ENCODE data around the gene CFAP299.

The CFAP299 gene

DNA sequence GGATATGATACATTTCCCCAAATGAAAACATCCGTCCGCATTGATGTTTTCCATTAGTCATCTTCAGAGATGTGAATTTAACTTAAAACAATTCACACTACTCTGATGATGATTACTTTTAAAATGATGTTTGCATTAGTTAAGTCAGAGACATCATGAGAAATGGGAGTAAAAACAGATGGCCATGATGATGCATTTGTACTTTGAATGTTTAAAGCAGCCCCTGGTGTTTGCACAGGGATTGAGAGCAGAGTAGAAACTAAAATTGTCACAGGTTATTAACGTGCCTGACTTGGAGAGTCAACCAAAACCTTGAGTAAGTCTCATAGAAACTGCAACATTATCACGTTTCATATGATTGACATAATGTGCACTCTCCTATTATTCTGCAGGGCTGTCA is 117.2 kb downstream of the CFAP299 start:
- no peak for DNase-seq

DNA sequence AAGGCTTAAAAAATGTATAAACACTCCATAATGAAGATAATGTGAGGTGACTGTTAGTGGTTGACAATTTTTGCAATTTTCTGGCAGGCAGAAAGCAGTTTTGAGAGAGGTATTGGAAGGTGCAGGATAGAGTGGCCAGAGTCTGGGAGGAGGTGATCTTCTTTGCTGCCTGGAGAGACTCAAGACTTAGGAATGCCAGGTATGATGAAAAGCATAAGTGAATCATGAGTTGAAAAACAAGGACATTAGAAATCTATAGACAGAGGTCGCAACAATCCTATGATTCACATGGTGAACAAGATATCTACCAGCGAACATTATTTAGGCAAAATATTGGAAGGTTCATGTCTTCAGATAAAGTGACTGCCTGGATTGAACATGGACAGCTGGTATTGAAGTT is 118.5 kb downstream of the CFAP299 start:
- DNase-seq, result no peak

DNA sequence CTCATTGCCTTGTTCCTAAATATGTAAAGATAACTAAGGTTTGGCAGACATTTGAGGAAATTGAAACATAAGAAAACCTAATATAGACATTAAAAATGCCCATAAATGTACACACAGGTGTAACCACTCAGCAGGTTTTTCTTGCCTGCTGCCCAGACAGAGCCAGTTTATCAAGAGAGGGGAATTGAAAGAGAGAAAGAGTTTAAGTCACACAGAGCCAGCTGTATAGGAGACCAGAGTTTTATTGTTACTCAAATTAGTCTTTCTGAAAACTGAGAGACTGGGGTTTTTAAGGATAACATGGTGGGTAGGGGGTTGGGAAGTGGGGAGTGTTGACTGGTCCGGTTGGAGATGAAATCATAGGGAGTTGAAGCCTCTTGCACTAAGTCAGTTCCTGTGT is 119.0 kb downstream of the CFAP299 start:
- no peak for DNase-seq

DNA sequence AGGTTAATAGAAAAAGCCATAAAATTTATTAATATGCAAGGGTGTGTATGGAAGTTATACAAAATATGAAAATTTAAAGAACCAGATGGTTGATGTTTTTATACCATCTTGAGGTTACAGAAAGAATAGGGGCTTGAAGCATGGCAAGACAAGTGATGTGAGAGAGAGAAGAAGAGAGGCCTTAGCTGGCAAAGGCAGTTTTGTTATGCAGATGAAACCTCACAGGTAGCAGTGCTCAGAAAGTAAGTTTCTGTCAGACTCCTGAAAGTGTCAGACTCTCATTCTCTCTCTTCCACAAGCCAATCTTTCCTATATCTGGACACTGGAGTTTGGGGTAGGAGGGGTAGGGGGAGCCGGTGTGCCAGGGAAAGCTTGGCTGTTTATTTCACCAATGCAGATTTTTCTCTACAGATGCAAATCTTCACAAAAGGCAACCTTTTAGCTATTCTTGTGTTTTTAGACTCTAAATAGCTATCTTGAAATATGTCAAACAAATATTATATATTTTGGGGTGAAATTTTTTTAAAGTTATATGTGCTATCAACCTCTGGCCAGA is 124.5 kb downstream of the CFAP299 start:
- no peak for DNase-seq

DNA sequence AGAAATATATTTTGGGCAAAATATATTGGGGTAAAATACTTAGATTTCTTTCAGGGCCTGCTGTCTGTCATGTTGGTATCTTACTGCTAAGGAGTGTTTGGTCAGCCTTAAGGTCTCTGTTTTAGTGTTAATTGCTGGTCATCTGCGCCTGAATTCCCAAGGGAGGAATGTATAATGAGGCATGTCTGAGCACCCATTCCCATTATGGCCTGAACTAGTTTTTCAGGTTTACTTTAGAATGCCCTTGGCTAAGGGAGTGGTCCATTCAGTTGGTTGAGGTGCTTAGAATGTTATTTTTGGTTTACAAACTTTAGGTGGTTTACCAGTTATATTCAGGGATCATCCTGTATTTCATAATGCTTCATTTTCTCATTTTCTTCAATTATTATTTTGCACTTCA is 125.9 kb downstream of the CFAP299 start:
- DNase-seq, result no peak

DNA sequence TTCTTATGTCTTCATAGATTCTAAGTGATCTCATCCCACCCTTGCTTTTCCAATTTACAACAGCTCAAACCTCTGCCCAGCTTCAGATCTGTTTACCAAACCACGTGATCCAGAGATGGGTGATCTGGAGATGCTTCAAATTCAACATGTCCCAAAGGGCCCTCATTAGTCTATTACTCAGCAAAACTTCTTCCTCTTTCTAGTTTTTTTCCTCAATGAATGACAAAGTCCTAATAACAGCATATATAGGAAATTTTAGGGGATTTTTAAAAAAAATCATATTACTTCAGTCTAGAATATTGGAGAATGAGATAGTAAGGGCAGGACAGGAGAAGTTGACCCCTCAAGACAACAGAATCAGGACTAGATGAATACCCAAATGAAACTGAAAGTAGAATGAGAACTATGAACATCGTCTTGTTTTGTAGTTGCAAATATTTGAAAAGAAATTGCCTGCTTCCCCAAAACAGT is 127.1 kb downstream of the CFAP299 start:
- no peak for DNase-seq

DNA sequence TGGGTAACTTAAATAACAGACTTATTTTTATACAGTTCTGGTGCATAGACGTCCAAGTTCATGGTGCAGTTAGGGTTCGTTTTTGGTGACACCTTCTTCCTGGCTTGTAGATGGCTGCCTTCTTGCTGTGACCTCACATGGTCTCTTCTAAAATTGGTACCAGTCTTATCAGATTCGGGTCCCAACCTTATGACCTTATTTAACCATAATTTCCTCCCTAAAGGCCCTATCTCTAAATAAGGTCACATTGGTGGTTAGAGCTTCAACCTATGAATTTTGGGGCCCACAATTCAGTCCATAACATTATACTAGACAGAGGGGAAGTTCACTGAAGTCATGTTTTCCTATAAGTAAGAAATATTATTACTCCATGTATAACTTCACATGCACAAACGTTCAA is 128.0 kb downstream of the CFAP299 start:
- DNase-seq, result no peak

DNA sequence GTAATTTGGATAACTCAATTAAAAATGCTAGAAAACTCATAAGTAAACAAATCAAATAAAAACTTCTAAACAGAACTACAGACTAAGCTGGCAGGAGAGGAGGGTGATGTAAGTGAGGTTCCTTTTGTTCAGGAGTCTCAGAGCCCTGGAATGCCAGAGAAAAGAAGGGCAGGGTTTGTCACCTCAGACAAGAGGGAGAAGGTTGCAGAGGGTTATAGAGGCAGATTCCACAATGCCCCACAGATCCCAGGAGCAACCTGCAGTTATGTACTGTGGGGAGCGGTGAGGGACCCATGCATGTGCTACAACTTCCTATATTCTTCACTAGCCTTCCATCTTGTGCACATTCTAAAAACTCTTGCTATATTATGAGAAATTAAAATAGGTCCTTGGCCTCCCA is 129.7 kb downstream of the CFAP299 start:
- no peak for DNase-seq

DNA sequence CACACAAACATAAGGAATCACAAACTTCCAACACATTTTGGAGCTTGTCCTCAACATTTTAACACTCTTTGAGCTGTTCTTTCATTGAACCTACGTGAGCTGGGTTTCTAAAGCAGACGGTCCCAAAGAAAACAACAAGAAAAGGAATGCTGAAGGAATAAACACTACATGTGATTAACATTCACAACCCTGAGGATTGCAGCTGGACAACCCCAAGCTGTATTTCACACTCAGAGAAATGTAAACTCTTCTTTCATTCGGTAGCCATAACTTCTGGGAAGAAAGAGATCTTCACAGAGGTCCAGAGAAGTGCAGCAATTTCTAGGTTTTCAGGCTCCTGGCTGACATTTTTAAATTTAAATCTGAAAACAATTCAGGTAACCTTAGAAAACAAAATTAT is 130.2 kb downstream of the CFAP299 start:
- no peak for DNase-seq

DNA sequence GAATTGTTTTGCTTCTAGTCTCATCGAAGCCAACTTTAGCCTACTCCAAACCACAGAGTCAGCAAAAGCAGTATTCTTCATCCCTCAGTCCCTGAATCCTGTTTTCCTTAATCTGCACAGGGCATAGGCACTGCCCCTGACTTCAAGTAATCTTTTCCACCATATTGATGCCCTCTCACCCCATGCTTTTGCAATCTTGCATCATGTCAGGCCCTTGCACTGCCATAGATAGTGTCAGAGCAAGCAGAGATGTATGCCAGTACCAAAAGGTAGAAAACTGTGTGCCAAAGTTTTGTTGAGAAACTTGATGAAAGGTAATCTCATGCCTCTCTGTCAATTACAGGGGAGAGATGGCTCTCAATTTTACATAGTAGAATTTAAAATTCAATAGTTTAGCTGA is 131.1 kb downstream of the CFAP299 start:
- no peak for DNase-seq

DNA sequence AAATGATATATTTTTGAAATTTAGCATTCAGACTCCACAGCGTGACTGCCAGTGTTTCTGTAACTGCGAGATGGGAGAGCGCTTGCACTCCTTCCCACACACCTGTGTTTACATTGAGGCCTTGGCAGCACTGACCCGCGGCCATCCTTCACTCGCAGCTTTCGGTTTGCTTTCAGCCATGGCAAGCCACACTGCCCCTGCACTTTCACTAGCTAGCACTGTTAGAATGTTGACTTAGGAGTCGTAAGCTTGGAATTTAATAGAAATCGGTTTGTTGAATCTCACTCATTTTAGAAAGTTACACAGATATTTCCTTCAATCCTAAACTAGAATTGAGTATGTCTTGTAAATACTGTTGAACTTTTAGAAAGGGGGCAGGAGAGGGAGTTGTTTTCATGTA is 136.2 kb downstream of the CFAP299 start:
- DNase-seq, result peak; percentile 44

DNA sequence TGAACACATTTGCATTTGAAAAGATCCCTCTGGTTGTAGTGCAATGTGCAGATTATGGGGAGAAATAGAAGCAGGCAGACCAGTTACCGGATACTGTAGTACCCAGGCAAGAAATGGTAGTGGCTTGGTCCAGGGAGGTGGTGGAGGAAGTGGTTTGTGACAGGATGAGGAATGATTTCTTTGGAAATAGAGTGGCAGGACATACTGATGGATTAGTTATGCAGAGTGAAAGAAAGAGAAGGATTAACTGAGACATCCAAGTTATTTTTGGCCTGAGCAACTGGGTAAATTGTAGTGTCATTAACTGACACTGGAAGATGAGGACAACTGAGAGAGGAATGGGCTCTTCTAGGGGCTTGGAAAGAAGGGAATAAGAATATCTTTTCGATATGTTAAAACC is 139.7 kb downstream of the CFAP299 start:
- no peak for DNase-seq

DNA sequence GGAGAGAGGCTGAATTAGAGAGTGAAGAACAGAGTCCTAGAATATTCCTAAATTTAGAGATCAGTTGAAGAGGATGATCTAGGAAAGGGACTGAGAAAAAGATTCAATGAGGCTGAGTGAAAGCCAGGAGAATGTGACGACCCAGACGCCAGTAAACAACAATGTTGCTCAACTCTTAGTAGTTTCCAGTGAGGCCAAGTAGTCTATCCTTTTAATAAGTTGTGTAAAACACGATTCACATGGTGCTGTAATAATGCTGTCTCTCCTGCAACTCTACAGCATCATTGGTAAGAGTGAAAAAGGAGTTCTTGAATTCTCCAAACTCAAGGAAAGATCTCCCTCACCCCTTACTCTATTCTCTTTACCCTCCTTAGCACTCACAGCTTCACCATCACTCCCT is 140.3 kb downstream of the CFAP299 start:
- DNase-seq, result no peak

DNA sequence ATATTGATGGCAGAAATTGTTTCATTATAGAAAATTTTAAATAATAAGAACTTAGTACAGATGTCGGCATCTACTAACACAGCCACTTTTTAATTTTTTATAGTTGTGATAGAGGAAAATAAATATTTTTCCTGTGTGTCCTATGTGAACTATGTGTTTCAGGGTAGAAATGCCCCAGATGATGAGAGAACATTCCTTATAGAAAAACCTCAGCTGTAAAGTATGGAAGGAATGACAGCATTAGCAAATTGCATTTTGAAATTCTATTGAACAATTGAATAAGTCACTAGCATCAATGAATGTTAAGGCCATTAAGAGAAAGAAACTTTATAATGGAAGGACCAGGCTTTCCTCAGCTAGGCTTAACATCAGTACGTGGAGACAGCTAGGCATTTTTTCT is 149.2 kb downstream of the CFAP299 start:
- no peak for DNase-seq

DNA sequence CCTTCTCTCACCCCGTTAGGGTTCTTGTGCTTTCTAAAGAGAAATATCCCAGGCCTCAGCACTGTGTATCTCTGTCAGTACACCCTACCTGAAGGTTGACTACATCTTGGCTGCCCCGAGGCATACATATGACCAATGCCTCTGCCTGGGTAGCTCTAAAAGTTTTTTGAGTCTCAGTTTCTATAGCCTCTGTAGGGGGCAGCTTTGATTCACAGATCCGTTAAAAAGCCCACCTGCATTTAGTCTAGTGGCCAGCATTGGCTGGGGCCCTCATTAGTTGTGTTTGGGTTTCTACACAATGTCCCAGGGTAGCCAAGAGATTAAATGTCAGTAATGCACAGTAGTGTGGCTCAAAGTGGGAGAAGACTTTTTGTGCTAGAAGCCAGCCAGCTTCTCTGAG is 151.1 kb downstream of the CFAP299 start:
- no peak for DNase-seq

DNA sequence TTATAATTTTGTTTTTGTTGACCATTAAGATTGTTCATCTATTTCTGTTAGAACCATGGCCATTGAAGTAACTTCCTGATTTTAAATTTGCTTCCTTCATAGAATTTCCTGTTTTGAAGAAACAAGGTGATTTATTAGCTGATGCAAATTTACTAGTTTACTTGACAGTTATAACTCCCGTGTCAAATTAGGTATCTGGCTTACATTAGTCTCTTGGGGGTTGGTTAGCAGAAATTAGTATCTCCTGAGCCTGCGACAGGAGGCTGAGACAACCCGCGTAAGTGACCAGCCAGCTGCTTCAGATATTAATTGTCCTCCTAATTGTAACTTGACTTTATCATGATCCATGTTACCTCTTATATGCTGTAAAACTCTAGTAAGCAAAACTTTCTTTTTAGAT is 154.3 kb downstream of the CFAP299 start:
- DNase-seq, result no peak

DNA sequence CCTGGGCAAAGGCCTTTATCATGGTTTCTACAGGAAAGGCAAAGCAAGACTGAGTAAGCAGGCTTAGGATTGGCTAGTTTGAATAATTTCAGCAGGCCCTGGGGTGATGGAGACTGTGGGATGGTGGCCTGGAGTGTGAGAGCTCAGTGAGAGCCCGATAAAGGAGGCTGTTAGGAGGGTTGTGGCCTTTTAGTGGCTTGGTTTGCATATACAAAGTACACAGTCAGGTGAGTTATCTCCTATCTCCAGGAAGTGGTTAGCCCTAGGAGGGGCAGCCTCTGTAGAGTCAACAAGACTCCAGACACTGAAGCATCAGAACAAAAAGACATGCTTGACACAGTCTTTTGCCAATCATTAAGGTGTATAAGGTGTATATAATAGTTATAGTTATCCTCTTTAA is 157.2 kb downstream of the CFAP299 start:
- no peak for DNase-seq

DNA sequence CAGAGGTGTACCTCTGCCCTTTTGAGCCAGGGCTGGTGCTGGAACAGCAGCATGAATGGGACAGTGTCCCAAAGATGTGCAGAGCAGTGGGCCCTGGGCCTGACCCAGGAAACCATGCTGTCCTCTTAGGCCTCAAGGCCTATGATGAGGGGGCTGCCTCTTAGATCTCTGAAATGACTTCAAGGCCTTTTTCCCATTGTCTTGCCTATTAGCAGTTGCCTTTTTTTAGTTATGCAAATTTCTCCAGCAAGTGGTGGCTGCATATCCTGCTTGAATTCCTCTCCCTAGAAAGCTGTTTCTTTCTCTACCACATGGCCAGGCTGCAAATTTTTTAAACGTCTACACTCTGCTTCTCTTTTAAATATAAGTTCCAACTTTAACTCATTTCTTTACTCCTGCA is 160.3 kb downstream of the CFAP299 start:
- DNase-seq, result no peak

DNA sequence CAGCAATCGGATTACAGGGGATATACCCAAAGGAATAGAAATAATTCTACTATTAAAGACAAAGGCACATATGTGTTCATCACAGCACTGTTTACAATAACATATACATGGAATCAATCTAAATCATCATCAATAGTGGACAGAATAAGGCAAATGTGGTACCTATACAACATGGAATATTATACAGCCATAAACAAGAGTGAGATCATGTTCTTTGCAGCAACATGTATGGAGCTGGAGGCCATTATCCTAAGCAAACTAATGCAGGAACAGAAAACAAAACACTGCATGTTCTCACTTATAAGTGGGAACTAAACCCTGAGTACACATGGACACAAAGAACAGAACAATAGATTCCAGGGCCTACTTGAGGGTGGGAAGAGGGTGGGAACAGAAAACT is 163.2 kb downstream of the CFAP299 start:
- DNase-seq, result no peak

DNA sequence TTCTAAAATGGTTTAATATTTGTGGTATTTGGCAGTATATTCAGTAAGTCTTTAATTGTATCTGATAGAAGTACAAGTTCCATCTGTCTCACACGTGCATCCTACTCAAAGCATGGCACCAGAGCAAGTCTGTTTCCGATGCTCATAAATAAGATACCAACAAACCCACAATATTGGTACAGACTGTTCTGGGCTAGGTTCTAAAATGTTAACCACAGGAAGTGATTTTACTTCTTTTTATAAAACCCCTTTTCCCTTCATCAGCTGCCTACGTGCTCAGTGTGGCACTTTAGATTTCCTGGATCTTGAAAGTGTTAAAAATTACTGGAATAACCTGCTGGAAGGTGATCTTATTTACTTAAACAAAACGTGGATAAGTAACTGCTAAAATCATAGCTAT is 165.1 kb downstream of the CFAP299 start:
- no peak for DNase-seq

DNA sequence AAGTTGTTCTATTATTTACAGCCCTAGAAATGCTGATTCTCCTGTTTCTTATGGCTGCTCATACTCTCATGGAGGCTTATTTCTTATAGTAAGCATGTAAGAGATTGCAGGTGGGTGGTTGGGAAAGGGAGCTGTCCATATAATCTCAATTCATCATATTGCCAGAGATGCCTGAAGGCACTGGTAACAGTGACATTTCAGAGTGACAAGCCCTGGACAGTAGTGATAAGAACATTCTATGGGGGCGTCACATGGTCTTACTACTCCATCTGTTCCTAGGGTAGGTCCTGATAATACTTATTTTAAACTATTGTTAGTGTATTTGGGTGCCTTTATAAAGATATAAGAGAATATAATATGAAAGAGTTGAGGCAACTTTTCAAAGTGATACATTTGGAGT is 171.5 kb downstream of the CFAP299 start:
- DNase-seq, result no peak

DNA sequence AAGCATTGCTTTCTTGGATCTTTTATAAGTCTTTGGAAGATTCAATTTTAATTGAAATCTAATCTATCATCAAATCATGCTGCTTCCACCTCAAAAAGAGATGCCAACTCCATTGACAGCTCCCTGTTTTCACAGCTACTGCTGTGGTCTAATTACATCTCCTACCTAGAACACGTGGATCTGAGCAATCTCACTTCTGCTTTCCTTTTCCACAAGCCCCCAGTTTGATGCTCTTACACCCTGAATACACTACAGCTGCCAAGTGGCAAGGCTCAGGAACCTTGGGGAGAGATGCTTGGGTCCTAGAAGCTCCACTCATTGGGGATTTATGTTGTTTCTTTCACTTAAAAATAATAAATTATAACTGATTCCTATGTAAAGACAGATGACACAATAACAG is 172.0 kb downstream of the CFAP299 start:
- DNase-seq, result no peak

DNA sequence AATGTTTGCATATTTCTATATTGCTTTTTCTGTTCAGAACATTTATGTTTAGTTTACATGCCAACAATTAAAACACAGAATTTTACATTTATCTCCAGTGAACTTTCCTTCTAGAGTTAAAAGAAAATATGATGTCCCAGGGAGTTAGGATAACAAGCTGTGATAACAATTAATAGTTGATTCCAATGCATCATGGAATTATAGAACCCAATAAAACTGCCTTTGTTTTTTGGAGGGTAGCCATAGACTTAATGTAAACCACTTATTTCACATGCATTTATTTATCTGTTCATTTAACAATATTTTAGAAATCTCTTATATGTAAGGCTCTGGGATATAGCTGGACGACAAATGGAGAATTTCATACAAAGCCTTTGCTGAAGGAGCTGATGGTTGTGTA is 180.0 kb downstream of the CFAP299 start:
- DNase-seq, result no peak

DNA sequence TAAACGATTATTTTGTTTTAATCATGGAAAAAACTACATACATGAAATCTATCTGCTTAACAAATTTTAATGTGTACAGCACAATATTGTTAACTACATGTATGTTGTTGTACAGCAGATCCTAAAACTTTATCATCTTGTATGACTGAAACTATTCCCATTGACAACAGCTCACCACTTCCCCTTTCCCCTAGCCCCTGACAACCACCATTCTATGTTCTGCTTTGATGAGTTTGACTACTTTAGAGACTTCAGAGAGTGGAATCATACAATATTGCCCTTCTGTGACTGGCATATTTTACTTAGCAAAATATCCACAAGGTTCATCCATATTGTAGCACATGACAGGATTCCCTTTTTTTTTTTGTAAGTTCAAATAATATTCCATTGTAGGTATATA is 185.9 kb downstream of the CFAP299 start:
- DNase-seq, result no peak

DNA sequence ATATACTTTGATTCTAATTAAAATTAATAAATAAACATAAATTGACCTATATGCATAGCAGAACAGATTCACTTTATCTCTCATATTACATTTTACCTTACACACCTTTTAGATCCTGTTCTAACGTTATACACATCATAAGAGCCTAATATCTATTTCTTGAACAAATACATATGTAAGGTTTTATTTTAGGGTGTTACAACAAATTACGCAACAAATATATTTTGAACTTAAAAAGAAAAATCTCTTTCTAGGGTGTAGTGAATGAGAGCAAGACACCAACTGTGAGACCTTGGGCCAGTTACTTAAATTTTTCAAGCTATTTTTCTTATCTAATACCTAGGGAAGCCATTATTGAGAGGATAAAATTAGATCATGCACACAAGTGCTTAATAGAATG is 191.2 kb downstream of the CFAP299 start:
- DNase-seq, result no peak

DNA sequence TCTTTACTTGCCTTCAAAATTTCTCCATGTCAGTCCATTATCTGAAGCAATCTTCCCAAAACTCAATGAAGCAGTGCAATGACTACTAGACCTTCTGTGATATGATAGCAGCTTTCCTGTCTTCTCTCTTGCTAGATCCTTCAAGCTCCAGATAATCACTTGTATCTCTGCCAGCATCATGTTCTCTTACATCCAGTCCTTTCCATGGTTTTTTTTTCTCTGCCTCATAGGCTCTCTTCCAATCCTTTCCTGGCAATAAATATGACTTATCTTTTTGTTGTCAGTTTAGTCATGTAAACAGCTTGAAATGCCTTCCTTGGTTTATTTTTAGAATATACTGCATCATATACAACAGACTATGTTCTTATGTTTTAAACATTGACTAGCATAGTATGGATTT is 193.5 kb downstream of the CFAP299 start:
- no peak for DNase-seq

All from NCI-H1417 treated with DMSO at 0.1 percent for 48 hours (cell line).